ENCODE results near the gene NDUFS8. TPM values are rescaled to one million over a fixed set of nuclear protein-coding genes. Genes with fewer than 3 reads are reported as not detected.

The NDUFS8 gene
- total RNA-seq, 2 experiments from 2014 or later: 161 TPM

DNA sequence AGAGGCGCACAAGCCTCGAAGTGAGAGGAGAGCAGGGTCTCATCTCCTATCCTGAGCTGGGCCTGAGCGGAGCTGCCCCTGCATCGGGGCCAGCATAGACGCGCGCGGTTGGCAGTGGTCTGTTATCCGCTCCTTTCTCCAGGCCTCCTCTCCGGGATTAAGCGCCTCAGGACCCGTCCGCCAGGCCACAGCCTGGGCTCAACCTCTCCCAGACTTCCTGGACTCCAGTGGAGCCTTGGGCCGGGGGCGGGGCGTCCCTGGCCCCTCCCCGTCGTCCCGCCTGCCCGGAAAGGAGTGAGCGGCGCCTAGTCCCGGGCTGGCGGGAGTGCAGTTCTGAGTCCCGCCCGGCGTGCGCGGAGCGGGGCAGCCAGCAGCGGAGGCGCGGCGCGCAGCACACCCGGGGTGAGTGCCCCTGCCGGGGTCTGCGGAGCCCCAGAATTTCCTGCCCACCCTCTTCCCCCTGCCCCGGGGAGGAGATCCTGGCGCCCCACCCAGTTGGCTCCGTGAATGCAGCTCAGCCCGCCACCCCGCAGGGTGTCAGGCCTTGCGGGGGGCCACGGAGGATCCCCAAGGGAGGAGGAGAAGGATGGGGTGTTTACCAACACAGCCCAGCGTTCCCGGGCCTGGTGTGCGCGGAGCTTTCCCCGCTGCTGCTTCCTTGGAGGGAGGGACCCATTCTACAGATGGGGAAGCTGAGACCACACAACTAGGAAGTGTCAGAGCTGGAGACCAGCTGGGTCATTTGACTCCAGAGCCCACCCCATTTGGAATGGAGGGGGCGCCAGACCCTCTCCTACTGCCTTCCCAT, 8.4 kb downstream of the NDUFS8 start, which contains the start of gene TCIRG1:
TSS of gene TCIRG1 (plus strand) at position 308 of the 808 bp plus-strand sequence. CDS start 2,247 bp downstream, outside the sequence.
- Mint-ChIP-seq H3K36me3 (peaks cover 6% of the 10 kb centered on the region), H3K27ac (peak within 1 kb of the TSS; percentile 96), H3K9me3 (ENCODE audit: low read depth) (no peaks in the 10 kb centered on the region), H3K27me3 (no peaks in the 10 kb centered on the region), H3K4me3 (peak within 1 kb of the TSS; percentile 89), H3K4me1 (peaks cover 41% of the 10 kb centered on the region)
- DNase-seq (peak; percentile 73), ATAC-seq (peak; percentile 78)
- CTCF ChIA-PET: interaction anchor here (1.3 to 2.2 kb wide), 2 partner anchors 8 to 29 kb away, joined by 3 to 11 read pairs; partner anchors contain the start of gene NDUFS8

DNA sequence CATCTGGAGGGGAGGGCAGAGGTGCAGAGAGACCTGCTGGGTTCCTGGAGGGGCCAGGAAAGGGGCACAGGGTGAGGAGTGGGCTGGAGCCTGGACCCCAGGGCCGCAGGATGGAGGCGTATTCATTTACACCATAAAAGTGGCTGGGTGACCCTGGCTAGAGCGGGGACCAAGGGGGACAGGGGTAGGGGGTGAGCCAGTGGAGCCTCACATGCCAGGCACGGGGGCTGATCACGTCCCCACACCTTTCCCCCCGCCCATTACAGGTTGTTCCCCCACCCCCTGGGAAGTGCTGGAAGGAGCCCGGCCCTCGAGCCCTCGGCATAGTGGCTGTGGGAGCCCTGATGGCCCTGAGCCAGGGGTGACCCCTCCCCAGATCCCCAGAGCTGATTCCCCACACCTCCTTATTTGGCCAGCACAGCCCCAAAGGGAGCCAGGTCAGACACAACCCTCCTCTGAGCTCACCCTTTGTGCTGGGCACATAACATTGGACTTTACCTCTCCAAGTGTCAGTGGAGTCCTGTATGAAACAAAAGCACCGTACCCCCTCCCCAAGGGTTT, 9.1 kb downstream of the NDUFS8 start:
- Mint-ChIP-seq H3K27me3 (no peaks in the 10 kb centered on the region), H3K4me1 (peaks cover 41% of the 10 kb centered on the region), H3K36me3 (peaks cover 2% of the 10 kb centered on the region), H3K4me3 (peak overlapping the region; percentile 89), H3K9me3 (ENCODE audit: low read depth) (no peaks in the 10 kb centered on the region), H3K27ac (peak overlapping the region; percentile 91)
- DNase-seq: no peak
- ATAC-seq: peak; percentile 4
- CTCF ChIA-PET: interaction anchor here (2.2 kb wide), 1 partner anchor 9 kb away, joined by 11 read pairs; the partner anchor contains the start of gene NDUFS8

DNA sequence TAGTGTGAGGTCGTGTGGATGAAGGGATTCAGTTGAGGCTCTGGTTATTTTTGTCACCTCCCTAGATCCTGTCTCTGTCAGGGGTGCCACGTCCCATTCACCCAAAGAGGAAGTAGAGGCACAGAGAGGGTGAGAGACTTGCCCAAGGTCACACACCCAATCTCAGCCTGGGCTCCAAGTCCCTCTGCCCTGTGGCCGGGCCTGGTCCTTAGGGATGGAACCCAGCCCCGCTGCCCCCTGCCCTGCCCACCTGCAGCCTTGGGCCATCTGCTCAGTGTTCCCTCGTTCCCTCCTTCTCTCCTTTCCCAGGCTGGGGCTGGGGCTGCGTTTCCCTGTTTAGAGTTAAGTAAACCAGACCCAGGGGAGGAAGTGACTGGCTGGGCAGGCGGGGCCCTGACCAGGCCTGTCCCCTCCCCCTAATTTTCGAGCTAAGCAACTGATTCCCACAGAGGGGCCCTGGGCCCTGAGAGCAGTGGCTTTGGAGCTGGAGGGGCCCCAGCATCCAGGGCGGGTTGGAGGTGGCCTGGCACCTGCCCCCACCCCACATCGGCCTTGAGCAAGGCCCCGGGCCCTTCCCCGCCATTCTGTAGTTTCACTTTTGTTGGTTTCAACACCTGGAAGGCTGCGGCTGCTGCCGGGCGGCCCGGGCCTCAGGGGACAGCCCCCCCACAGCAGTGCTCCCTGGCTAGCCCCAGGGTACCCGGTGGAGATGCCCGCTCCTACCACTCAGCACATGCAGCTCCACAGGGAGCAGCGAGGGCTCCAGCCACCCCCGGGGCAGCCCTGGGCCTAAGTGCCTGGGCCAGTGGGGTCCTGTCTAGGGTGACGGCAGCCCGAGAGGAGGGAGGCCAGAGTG, 9.8 kb downstream of the NDUFS8 start:
- peak; percentile 48 for ATAC-seq
- Mint-ChIP-seq H3K27me3 (no peaks in the 10 kb centered on the region), H3K4me3 (peak overlapping the region; percentile 89), H3K27ac (peak overlapping the region; percentile 91), H3K4me1 (peaks cover 39% of the 10 kb centered on the region), H3K36me3 (peaks cover 2% of the 10 kb centered on the region), H3K9me3 (ENCODE audit: low read depth) (no peaks in the 10 kb centered on the region)
- peak; percentile 70 for DNase-seq
- CTCF ChIA-PET: interaction anchor here (1.2 to 2.2 kb wide), 2 partner anchors 9 to 169 kb away, joined by 3 to 11 read pairs; partner anchors contain the start of gene NDUFS8

DNA sequence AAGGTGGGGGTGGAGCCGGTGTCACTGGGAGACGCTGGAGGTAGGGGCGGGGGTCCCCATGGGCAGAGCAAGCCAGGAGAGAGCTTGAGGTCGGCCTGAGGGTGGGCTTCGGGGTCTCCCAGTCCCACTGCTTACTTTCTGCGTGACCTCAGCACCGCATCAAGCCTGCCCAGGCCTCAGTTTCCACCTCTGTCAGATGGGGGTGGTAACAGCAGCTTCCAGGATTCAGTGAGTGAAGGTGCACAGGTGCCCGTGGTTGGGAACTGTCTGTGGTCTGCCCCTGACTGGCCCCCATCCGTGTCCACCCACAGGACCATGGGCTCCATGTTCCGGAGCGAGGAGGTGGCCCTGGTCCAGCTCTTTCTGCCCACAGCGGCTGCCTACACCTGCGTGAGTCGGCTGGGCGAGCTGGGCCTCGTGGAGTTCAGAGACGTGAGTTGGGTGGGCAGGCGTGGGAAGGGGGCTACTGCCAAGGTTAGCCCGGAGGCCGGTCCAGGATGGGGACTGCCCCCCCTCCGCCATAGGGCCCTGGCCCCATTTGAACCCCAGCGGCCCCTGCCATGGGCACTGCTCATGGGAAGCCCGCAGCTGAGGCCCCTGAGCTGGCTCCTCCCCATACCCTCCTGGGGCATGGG, 10.6 kb downstream of the NDUFS8 start:
- no peak for ATAC-seq
- Mint-ChIP-seq H3K9me3 (ENCODE audit: low read depth) (no peaks in the 10 kb centered on the region), H3K4me3 (peak overlapping the region; percentile 89), H3K27me3 (no peaks in the 10 kb centered on the region), H3K4me1 (peaks cover 32% of the 10 kb centered on the region), H3K36me3 (peaks cover 4% of the 10 kb centered on the region), H3K27ac (peak overlapping the region; percentile 91)
- DNase-seq: no peak
- CTCF ChIA-PET: interaction anchor here (1.2 to 2.2 kb wide), 2 partner anchors 10 to 168 kb away, joined by 3 to 11 read pairs; partner anchors contain the start of gene NDUFS8

DNA sequence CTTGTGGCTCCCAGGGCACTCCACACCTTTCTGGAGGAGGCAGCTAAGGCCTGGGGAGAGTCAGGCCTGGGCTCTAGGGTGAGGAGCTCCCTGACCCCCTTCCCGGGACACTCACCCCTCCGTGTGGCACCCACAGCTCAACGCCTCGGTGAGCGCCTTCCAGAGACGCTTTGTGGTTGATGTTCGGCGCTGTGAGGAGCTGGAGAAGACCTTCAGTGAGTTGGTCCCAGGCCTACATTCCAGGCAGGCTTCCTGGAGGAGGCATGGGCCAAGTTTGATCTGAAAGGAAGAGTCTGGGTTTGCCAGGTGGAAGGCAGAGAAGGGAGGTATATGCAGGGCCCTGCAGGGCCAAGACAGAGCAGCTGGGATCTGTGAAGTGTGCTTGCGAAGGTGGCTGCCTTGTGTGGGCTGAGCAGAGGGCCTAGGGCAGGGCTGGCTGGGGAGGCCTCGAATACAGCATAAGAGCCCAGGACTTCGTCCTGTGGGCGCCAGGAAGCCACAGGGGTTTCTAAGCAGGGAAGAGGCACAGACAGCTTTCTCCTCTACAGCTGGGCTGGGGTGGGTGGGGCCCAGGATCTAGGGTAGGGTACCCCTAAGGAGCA, 11.2 kb downstream of the NDUFS8 start:
- Mint-ChIP-seq H3K4me1 (peaks cover 25% of the 10 kb centered on the region), H3K27ac (peak overlapping the region; percentile 31)

DNA sequence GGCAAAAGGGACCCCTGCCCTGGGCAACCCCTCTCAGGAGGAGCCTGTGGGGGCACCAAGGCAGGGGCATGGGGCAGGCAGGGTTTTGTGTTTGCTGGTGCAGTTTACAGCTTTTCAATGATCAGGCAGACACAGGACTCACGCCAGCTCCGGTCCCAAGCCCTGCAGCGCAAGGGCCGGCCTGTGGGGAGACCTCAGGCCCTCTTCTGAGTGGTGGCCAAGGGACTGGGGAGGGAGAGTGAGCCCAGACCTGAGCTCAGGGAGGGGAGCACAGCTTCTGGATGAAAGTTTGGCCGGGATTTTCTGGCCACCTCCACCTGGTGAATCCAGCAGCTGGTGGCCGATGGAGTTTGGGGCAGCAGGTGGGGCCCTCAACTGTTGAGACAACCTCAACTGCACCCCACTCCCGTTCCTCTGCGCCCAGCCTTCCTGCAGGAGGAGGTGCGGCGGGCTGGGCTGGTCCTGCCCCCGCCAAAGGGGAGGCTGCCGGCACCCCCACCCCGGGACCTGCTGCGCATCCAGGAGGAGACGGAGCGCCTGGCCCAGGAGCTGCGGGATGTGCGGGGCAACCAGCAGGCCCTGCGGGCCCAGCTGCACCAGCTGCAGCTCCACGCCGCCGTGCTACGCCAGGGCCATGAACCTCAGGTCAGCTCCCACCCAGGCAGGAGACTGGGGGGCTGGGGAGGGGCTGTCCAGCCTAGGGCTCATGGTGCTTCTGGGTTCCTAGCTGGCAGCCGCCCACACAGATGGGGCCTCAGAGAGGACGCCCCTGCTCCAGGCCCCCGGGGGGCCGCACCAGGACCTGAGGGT, 11.9 kb downstream of the NDUFS8 start:
- no peak overlapping the region for H3K4me3 Mint-ChIP-seq
- H3K36me3 Mint-ChIP-seq: peaks cover 8% of the 10 kb centered on the region
- peaks cover 18% of the 10 kb centered on the region for H3K4me1 Mint-ChIP-seq
- ATAC-seq (no peak), DNase-seq (no peak)
- H3K27me3 Mint-ChIP-seq: no peaks in the 10 kb centered on the region
- no peaks in the 10 kb centered on the region for H3K9me3 Mint-ChIP-seq (ENCODE audit: low read depth)
- CTCF ChIA-PET: no interaction called here
- H3K27ac Mint-ChIP-seq: no peak overlapping the region

More for the DNA sequence above, 11.2 kb downstream of the NDUFS8 start:
- ATAC-seq (no peak), DNase-seq (no peak)
- Mint-ChIP-seq H3K36me3 (peaks cover 5% of the 10 kb centered on the region), H3K9me3 (ENCODE audit: low read depth) (no peaks in the 10 kb centered on the region), H3K27me3 (no peaks in the 10 kb centered on the region), H3K4me3 (no peak overlapping the region)
- CTCF ChIA-PET: interaction anchor here (1.2 kb wide), 1 partner anchor 167 kb away, joined by 3 read pairs; no protein-coding TSS in a partner anchor

DNA sequence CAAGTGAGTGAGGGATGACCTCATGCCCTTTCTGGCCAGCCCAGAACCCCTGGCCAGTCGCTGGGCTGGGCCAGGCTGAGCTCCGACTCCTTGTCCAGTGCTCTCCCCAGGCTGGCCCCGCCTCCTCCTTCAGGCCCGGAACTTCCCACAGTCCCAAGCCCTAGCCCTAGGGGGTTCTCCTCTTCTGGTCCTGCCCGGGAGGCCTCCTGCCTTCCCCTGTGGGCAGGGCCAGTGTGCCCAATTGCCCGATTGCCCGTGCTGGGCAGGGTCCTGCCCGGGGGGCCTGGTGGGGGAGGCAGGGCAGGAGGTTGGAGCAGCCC, 12.5 kb downstream of the NDUFS8 start:
- no peaks in the 10 kb centered on the region for H3K27me3 Mint-ChIP-seq
- H3K27ac Mint-ChIP-seq: no peak overlapping the region
- ATAC-seq (no peak), DNase-seq (no peak)
- H3K36me3 Mint-ChIP-seq: peaks cover 8% of the 10 kb centered on the region
- CTCF ChIA-PET: no interaction called here
- no peaks in the 10 kb centered on the region for H3K9me3 Mint-ChIP-seq (ENCODE audit: low read depth)
- H3K4me1 Mint-ChIP-seq: peaks cover 13% of the 10 kb centered on the region
- H3K4me3 Mint-ChIP-seq: no peak overlapping the region

DNA sequence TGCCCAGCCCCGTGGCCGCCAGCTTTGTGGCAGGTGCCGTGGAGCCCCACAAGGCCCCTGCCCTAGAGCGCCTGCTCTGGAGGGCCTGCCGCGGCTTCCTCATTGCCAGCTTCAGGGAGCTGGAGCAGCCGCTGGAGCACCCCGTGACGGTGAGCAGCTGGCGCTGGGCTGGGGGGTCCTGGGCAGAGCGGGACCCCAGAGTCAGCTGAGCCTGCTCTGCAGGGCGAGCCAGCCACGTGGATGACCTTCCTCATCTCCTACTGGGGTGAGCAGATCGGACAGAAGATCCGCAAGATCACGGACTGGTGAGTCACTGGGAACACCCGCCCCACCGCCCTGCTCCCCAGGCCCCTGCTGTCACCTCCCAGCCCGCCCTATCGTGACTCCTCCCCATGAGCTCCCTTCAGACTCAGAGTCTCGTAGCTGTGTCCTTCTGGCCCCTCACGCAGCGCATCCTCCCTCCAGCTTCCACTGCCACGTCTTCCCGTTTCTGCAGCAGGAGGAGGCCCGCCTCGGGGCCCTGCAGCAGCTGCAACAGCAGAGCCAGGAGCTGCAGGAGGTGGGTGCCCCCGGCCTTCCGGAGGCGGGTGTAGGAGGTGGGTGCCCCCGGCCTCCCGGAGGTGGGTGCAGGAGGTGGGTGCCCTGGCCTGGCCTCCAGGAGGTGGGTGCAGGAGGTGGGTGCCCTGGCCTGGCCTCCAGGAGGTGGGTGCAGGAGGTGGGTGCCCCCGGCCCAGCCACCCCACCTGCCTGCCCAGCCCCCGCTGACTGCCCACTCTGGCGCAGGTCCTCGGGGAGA, 13.1 kb downstream of the NDUFS8 start:
- Mint-ChIP-seq H3K27ac (no peak overlapping the region), H3K27me3 (no peaks in the 10 kb centered on the region), H3K4me1 (peaks cover 11% of the 10 kb centered on the region), H3K36me3 (peaks cover 8% of the 10 kb centered on the region), H3K9me3 (ENCODE audit: low read depth) (no peaks in the 10 kb centered on the region), H3K4me3 (no peak overlapping the region)
- DNase-seq (no peak), ATAC-seq (no peak)
- CTCF ChIA-PET: no interaction called here

DNA sequence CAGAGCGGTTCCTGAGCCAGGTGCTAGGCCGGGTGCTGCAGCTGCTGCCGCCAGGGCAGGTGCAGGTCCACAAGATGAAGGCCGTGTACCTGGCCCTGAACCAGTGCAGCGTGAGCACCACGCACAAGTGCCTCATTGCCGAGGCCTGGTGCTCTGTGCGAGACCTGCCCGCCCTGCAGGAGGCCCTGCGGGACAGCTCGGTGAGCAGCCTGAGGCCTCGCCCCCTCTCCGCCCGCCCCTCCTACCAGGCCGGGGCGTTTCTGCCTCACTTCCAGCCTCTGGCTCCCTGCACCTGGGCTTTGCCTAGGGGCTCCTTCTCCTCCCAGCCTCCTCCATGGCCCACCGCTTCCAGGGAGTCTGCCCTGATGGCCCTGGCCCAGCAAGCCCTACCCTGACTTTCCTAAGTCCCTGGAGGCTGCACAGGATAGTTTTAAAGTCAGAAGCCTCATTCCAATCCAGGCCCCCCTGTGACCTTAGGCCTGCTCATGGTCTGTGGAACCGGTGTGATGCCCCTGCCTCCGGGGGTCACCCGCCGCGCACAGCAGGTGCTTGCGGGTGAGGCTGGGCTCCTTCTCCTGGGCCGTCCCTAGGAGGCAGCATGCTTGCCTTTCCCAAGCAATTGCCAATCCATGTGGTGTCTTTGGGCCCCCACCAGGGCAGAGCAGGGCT, 13.8 kb downstream of the NDUFS8 start:
- CTCF ChIA-PET: no interaction called here
- ATAC-seq (no peak), DNase-seq (no peak)
- H3K36me3 Mint-ChIP-seq: peaks cover 11% of the 10 kb centered on the region
- H3K9me3 Mint-ChIP-seq (ENCODE audit: low read depth): no peaks in the 10 kb centered on the region
- peaks cover 11% of the 10 kb centered on the region for H3K4me1 Mint-ChIP-seq
- no peak overlapping the region for H3K4me3 Mint-ChIP-seq
- no peak overlapping the region for H3K27ac Mint-ChIP-seq
- no peaks in the 10 kb centered on the region for H3K27me3 Mint-ChIP-seq

DNA sequence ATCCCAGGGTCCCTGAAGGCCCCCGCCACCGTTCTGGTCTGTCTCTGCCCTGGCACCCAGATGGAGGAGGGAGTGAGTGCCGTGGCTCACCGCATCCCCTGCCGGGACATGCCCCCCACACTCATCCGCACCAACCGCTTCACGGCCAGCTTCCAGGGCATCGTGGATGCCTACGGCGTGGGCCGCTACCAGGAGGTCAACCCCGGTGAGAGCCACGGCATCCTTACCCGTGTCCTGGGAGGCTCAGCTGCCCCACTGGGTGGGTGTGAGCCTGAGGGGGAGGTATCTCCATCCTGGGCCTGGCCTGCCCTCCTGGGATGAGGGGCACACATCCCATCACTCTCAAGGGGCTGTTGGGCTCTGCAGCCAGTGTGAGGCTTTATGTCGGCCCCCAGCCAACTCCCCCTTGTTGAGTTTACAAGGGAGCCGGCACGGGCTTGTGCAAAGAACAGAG, 14.4 kb downstream of the NDUFS8 start:
- DNase-seq (no peak), ATAC-seq (no peak)
- Mint-ChIP-seq H3K4me3 (no peak overlapping the region), H3K9me3 (ENCODE audit: low read depth) (no peaks in the 10 kb centered on the region), H3K36me3 (peaks cover 11% of the 10 kb centered on the region), H3K4me1 (peaks cover 9% of the 10 kb centered on the region), H3K27me3 (no peaks in the 10 kb centered on the region), H3K27ac (no peak overlapping the region)
- CTCF ChIA-PET: no interaction called here

Measured in activated CD8-positive, alpha-beta memory T cell treated with anti-CD3 and anti-CD28 coated beads, Interleukin-2, amount 10 ng/mL, durations not matched to agents 7 days and 5 days (primary cell).